Measurements from ENCODE around the gene SMIM41.

SMIM41 gene

GRCh38 chr12:52050758-52051541 is 28.6 kb upstream of the SMIM41 start, which contains the start of gene NR4A1:
Gene NR4A1, plus strand, starts transcription at chr12:52051442. Its CDS starts 2,887 bp downstream, at chr12:52054329.
- DNase-seq = peak; percentile 96

- DNase-seq = no peak
These were observed 26.9 kb upstream of the SMIM41 start for GRCh38 chr12:52052468-52053186.

DNA sequence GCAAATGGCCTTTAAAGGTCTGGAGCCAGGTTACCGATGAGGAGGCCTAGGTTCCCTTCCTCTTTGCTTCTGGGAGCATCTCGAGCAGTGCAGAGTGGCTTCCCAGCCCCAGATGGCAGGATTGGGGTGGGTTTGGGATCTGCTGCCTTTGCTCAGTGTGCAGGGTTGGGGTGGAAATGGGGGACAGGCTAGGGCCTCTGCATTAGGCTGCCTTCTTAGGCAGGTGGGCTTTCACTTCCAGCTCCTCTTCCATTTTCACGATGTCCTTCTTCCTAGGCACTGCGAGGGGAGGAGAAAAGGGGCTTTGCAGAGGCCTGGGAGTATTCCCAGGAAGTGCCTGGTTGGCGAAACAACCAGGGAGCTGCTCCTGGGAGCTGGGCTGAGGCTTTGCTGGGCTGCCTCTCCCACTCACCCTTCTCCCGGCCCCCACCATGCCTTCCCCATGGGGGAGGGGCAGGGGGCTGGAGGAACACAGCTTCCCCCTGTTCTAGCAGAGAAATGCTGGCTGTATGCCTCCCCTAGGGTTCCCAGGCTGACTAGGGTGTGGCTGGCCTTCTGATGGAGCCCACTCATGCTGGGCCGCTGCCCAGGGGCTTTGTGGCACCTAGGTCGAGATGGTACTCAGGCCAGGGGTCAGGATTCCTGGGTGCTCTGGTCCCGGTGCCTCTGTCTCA is 25.8 kb upstream of the SMIM41 start:
- no peak for DNase-seq

DNA sequence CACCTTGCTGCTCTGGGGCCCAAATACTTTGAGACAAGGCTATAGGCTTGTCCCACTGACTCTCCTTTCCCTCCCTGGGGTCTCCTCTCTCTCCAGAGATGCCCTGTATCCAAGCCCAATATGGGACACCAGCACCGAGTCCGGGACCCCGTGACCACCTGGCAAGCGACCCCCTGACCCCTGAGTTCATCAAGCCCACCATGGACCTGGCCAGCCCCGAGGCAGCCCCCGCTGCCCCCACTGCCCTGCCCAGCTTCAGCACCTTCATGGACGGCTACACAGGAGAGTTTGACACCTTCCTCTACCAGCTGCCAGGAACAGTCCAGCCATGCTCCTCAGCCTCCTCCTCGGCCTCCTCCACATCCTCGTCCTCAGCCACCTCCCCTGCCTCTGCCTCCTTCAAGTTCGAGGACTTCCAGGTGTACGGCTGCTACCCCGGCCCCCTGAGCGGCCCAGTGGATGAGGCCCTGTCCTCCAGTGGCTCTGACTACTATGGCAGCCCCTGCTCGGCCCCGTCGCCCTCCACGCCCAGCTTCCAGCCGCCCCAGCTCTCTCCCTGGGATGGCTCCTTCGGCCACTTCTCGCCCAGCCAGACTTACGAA is 25.2 kb upstream of the SMIM41 start:
- DNase-seq = no peak

DNA sequence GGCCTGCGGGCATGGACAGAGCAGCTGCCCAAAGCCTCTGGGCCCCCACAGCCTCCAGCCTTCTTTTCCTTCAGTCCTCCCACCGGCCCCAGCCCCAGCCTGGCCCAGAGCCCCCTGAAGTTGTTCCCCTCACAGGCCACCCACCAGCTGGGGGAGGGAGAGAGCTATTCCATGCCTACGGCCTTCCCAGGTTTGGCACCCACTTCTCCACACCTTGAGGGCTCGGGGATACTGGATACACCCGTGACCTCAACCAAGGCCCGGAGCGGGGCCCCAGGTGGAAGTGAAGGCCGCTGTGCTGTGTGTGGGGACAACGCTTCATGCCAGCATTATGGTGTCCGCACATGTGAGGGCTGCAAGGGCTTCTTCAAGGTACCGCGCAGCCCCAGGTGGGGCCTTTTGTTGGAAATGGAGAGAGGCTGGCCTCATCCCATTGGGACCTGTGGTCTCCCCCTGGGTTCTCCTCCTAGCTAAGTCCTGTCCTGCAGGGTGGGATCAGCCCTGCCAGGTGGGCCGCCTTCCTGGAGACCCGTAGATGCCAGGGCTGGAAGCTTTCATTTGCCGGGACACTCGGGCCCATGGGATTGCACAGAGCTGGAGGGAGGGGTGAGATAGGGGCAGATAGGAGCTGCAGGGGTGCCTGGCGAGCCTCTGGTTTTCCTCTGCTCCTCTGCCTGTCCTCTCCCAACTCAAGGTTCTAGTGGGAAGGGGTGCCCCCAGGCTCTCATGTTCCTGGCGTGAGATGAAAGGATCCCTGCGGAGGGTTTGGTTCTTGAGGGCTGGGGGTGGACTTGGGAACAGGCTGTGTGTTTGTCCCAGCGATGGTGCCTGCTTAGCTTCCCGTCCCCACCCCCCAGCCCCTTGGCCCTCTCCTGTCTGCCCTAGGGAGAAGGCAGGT is 24.4 kb upstream of the SMIM41 start:
- DNase-seq = no peak

DNA sequence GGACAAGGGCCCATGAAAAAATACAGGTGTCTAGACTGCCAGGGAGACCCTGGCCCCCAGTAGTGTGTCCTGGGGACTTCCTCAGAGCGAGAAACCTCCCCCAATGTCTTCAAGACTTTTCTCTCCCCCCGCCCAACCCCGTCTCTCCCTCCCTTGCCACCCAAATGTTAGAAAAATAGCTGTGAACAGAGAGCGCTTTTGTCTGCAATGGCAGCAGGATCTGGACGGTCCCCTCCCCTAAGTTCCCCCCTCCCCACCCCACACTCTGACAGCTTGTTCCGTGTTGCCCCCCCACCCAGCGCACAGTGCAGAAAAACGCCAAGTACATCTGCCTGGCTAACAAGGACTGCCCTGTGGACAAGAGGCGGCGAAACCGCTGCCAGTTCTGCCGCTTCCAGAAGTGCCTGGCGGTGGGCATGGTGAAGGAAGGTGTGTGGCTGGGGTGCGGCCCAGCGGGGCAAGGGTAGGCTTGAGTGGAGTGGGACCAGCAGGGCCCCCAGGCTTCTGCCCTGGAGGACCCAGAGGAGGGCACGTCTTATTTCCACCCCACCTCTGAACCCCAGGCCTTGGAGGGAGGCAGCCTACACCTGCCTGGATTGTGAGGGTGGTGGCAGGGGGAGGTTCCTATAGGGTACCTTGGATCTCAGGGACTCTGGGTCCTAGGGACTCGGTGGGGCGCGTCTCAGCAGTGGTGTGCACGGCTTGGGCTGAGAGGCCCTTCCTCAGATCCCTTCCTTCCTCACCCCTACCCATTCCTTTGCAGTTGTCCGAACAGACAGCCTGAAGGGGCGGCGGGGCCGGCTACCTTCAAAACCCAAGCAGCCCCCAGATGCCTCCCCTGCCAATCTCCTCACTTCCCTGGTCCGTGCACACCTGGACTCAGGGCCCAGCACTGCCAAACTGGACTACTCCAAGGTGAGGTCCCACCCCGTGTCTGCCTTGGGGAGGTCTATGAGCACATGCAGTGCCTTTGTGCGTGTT is 23.5 kb upstream of the SMIM41 start:
- DNase-seq = no peak

DNA sequence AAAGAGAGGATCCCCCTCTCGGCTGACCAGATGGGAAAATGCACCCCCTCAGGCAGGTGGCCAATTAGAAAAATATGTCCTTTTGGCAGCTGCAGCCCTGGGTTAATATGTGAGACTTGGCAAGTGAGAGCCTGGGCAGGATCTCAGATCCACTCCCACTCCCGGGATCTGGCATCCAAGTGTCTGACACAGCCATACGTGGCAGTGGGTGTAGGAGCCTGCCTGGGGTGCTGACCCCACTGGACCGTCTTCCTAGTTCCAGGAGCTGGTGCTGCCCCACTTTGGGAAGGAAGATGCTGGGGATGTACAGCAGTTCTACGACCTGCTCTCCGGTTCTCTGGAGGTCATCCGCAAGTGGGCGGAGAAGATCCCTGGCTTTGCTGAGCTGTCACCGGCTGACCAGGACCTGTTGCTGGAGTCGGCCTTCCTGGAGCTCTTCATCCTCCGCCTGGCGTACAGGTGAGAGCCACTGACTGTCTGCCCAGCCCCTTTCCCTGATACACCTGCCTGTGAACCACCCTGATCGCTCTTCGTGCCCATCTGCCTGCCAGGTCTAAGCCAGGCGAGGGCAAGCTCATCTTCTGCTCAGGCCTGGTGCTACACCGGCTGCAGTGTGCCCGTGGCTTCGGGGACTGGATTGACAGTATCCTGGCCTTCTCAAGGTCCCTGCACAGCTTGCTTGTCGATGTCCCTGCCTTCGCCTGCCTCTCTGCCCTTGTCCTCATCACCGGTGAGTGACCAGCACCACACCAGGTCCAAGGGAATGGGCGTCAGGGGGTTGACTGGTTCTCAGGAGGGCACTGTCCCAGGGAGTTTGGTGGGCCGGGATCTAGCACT is 22.5 kb upstream of the SMIM41 start:
- DNase-seq = no peak

DNA sequence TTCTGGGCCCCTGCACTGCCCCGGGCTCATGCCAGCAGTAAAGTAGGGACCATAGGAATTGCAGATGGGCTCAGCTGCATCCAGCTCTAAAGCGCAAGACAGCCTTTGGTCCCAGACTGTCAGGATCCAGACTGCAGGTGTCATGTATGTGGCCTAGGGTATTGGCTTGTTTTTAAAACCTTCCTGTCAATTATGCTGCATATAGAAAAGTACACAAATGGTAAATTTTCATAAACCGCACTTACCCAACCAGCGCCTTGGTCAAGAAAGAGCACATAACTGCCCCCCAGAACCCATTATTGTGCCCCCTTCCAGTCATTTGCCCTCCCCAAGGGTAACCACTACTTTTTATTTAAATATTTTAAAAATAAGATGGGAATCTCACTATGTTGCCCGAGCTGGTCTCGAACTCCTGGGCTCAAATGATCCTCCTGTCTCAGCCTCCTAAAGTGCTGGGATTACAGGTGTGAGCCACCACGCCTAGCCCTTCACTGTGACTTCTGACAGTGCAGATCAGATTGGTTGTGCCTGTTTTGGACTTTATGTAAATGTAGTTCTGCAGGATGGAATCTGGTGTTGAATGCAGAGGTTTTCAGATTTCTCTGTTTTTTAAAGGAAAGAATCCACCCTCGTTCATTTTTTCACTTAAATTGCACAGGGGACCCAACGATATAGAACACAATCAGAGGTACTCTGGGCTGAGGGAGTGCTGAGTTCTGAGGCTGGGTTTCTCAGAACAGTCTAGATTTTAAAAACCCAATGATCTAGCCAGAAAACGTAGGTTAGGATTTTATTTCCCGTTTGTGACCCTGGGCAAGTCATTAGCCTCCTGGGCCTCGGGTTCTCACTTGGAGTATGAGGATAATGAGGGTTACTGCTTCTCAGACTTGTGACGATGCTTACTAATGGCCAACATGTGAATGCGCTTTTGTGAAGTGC is 21.6 kb upstream of the SMIM41 start:
- no peak for DNase-seq

GRCh38 chr12:52058631-52059361 is 20.7 kb upstream of the SMIM41 start:
- DNase-seq = no peak

GRCh38 chr12:52059582-52060497 is 19.7 kb upstream of the SMIM41 start:
- no peak for DNase-seq

DNA sequence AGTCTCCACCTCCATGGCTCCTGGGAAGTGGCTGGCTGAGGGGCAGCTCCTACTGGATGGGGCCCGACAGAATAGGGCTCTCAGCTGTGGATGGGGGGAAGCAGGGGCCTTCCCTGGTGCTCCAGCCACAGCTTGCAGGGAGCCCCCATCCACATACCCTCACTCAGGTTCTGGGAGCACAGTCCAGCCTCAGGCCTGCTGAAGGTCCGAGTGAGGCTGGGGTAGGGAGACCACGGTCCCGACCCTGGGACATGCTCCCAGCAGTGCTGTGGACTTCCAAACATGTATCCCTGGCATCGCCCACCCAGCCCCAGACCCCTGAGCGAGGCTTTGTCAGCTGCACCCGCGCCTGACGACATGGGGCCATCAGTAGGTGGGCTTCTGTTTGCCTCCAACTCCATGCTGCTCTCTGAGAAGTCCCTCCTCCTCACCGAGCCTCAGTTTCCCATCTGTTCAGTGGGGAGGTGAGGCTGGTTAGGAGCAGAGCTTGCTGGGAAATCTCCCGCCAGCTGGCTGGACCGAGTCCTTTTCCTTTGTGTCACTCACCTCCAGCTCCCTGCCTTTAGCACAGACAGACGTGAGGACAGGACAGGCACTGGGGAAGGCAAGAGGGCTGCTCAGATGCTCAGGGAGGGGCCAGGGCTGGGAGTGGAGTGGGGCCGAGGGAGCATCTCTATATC is 18.9 kb upstream of the SMIM41 start:
- DNase-seq = no peak

- no peak for DNase-seq
These were observed 17.9 kb upstream of the SMIM41 start for GRCh38 chr12:52061470-52062166.

DNA sequence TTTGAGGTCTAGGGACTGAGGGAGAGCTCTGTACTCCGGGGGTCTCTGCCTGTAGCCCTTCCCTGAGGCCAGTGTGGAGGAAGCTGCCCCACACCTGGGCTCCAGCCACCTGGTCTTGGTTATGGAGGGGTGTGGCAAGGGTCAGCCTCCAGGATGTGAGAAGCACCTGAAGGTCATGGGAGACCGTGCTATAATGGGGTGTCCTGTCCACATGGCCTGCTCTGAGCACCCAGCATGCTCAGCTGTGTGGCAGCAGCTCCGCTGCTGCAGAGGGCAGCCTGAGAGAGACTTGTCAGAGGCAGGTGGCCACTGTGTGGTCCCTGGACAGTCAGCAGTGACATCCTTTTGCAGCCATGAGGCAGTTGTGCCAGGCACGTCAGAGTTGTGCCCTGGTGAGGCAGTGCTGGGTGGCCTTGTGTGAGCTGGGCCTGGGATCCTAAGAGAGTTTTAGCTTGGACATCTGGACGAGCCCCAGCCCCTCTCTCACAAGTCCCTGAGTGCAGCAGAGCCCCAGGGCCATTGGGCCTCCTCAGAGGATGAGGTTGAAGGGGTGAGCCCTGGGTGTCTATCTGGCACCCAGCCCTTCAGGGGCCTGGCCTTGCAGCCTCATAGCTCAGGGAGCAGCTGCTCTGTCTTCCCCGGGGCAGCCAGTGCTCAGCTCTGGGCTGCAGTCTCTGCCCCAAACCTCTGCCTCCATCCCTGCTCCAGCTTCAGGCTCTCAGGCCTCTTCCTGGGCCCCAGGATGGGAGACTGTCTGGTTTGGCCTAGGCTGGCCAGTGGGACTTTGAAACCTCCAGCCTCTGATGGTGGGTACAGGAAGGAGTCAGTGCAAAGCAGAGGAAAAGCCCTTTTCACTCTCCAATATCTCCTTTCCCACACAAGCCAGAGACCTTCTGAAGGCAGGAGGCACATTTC is 17.1 kb upstream of the SMIM41 start:
- DNase-seq = no peak

GRCh38 chr12:52063082-52063924 is 16.2 kb upstream of the SMIM41 start:
- no peak for DNase-seq

Data from 8988T (cell line).